Suprapubic skin (tissue), 4 donors: Measurements from ENCODE around the gene DFFB.

Experiments
- POLR2A ChIP-seq, 2 donors: fragments of 450-650 bp; IDR thresholded peaks; one replicate each; pipeline ENCODE4 v1.6.1; 2017; ENCODE audit warnings: antibody characterized with exemption in 2 of 2, mild to moderate bottlenecking in 2 of 2, moderate library complexity in 2 of 2
- POLR2AphosphoS5 ChIP-seq, 3 donors: sonication (generic); formaldehyde crosslinking; IDR thresholded peaks; one replicate each; pipeline ENCODE4 v1.6.1; 2017; ENCODE audit warnings: antibody characterized with exemption in 3 of 3
- TF ChIP-seq, protein P1 (sequence below), 2 donors: fragments of 200-600 bp in 1 of 2; fragments of 450-650 bp in 1 of 2; sonication (generic) in 1 of 2; IDR thresholded peaks; one replicate each; pipeline ENCODE4 v1.5.1; 2016 to 2019; ENCODE audit warnings: antibody characterized with exemption in 2 of 2, mild to moderate bottlenecking in 1 of 2, moderate library complexity in 1 of 2

DNA sequence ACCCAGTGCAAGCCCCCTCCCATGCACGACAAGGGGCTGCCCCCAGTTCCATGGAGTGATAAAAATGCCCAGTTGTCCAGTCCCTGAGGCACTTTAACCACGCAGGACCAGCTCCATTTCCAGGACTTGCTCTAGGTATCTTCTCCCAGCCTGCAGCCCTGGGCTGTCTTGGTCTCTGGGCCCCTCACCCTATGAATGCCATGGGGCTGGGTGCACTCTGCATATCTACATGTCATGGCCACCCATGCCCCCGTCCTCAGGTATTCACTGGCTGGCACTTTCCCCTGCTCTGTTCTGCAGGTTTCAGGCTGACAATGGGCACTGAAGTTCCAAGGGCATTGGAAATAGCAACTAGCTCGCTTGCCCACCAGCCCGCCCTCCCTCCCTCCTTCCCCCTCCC, 62.4 kb downstream of the DFFB start:
- TF ChIP-seq, protein P1, sequence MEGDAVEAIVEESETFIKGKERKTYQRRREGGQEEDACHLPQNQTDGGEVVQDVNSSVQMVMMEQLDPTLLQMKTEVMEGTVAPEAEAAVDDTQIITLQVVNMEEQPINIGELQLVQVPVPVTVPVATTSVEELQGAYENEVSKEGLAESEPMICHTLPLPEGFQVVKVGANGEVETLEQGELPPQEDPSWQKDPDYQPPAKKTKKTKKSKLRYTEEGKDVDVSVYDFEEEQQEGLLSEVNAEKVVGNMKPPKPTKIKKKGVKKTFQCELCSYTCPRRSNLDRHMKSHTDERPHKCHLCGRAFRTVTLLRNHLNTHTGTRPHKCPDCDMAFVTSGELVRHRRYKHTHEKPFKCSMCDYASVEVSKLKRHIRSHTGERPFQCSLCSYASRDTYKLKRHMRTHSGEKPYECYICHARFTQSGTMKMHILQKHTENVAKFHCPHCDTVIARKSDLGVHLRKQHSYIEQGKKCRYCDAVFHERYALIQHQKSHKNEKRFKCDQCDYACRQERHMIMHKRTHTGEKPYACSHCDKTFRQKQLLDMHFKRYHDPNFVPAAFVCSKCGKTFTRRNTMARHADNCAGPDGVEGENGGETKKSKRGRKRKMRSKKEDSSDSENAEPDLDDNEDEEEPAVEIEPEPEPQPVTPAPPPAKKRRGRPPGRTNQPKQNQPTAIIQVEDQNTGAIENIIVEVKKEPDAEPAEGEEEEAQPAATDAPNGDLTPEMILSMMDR (IDR thresholded peaks at IDR 0.05): no peak
- TF ChIP-seq POLR2AphosphoS5 (IDR thresholded peaks at IDR 0.05) (no peak), POLR2A (IDR thresholded peaks at IDR 0.05) (no peak)
